Uterus (tissue), 2 donors: ENCODE data around the gene ELAVL3.

Source experiments
- CTCF ChIP-seq, 4 experiments: fragments of 200-600 bp in 2 of 4; fragments of 450-650 bp in 2 of 4; sonication (generic) in 2 of 4; IDR thresholded peaks; one replicate each; pipeline ENCODE4 v1.5.1; 2016 to 2019; ENCODE audit warnings: antibody characterized with exemption in 4 of 4, mild to moderate bottlenecking in 2 of 4, moderate library complexity in 1 of 4
- POLR2A ChIP-seq, 2 donors: fragments of 450-650 bp; IDR thresholded peaks; one replicate each; pipeline ENCODE4 v1.6.1; 2016; ENCODE audit warnings: antibody characterized with exemption in 2 of 2, mild to moderate bottlenecking in 1 of 2, moderate library complexity in 1 of 2

GRCh38 chr19:11450570-11451326 is 30.1 kb downstream of the ELAVL3 start:
- TF ChIP-seq POLR2A (IDR thresholded peaks at IDR 0.05) (no peak), CTCF (IDR thresholded peaks at IDR 0.05) (no peak)
